IPS-15b (cell line): ENCODE data around the gene TAGLN3.
A peak's percentile ranks its signal among the peaks of the same experiment; 100 is the strongest.

ENCODE experiments used
- H3K27me3 ChIP-seq: one replicate; pipeline ENCODE4 v1.6.1; 2013; ENCODE audit warnings: low read length; ENCODE audit not compliant: control insufficient read depth, insufficient read depth
- H3K36me3 ChIP-seq: one replicate; pipeline ENCODE4 v1.6.1; 2013; ENCODE audit warnings: low read length; ENCODE audit not compliant: control insufficient read depth, insufficient read depth
- H3K4me1 ChIP-seq: one replicate; pipeline ENCODE4 v1.6.1; 2013; ENCODE audit warnings: mild to moderate bottlenecking, low read length; ENCODE audit not compliant: control insufficient read depth, insufficient read depth
- H3K4me3 ChIP-seq: one replicate; pipeline ENCODE4 v1.5.1; 2013; ENCODE audit warnings: low read depth, low read length
- H3K9ac ChIP-seq: one replicate; pipeline ENCODE4 v1.6.1; 2013; ENCODE audit warnings: low read depth, mild to moderate bottlenecking, low read length
- H3K9me3 ChIP-seq: one replicate; pipeline ENCODE4 v1.6.1; 2013; ENCODE audit warnings: mild to moderate bottlenecking, low read length; ENCODE audit not compliant: control insufficient read depth, insufficient read depth

Gene TAGLN3

GRCh38 chr3:112003321-112004080, 4.8 kb downstream of the TAGLN3 start:
- H3K4me1 ChIP-seq: peaks cover 15% of the 10 kb centered on the region
- peaks cover 19% of the 10 kb centered on the region for H3K27me3 ChIP-seq

GRCh38 chr3:112004187-112004586, 5.5 kb downstream of the TAGLN3 start:
- H3K9ac ChIP-seq: no peak overlapping the region
- H3K4me3 ChIP-seq: no peak overlapping the region
- H3K4me1 ChIP-seq: peaks cover 15% of the 10 kb centered on the region
- no peaks in the 10 kb centered on the region for H3K36me3 ChIP-seq
- H3K27me3 ChIP-seq: peaks cover 16% of the 10 kb centered on the region
- no peaks in the 10 kb centered on the region for H3K9me3 ChIP-seq

More at GRCh38 chr3:112003321-112004080, 4.8 kb downstream of the TAGLN3 start:
- Histone ChIP-seq H3K9me3 (no peaks in the 10 kb centered on the region), H3K36me3 (no peaks in the 10 kb centered on the region), H3K4me3 (no peak overlapping the region), H3K9ac (no peak overlapping the region)

- Histone ChIP-seq H3K4me3 (no peak overlapping the region), H3K9ac (no peak overlapping the region), H3K9me3 (no peaks in the 10 kb centered on the region), H3K36me3 (no peaks in the 10 kb centered on the region), H3K27me3 (peaks cover 11% of the 10 kb centered on the region), H3K4me1 (peaks cover 15% of the 10 kb centered on the region)
These were observed 5.9 kb downstream of the TAGLN3 start for GRCh38 chr3:112004669-112005068.

GRCh38 chr3:112005091-112005672, 6.5 kb downstream of the TAGLN3 start:
- Histone ChIP-seq H3K9me3 (no peaks in the 10 kb centered on the region), H3K27me3 (peaks cover 6% of the 10 kb centered on the region), H3K36me3 (no peaks in the 10 kb centered on the region), H3K9ac (no peak overlapping the region), H3K4me3 (no peak overlapping the region), H3K4me1 (peaks cover 15% of the 10 kb centered on the region)

GRCh38 chr3:112007633-112008032, 8.9 kb downstream of the TAGLN3 start:
- Histone ChIP-seq H3K9me3 (no peaks in the 10 kb centered on the region), H3K4me3 (no peak overlapping the region), H3K9ac (no peak overlapping the region), H3K36me3 (no peaks in the 10 kb centered on the region), H3K4me1 (peaks cover 3% of the 10 kb centered on the region), H3K27me3 (peaks cover 3% of the 10 kb centered on the region)

GRCh38 chr3:112009670-112010069, 10.9 kb downstream of the TAGLN3 start:
- Histone ChIP-seq H3K27me3 (no peaks in the 10 kb centered on the region), H3K36me3 (no peaks in the 10 kb centered on the region), H3K4me1 (no peaks in the 10 kb centered on the region), H3K4me3 (no peak overlapping the region), H3K9me3 (no peaks in the 10 kb centered on the region), H3K9ac (no peak overlapping the region)

- H3K36me3 ChIP-seq: no peaks in the 10 kb centered on the region
- H3K4me3 ChIP-seq: no peak overlapping the region
- H3K9me3 ChIP-seq: no peaks in the 10 kb centered on the region
- no peak overlapping the region for H3K9ac ChIP-seq
- no peaks in the 10 kb centered on the region for H3K27me3 ChIP-seq
- H3K4me1 ChIP-seq: no peaks in the 10 kb centered on the region
These were observed 11.9 kb downstream of the TAGLN3 start for GRCh38 chr3:112010636-112011035.

- H3K9me3 ChIP-seq: no peaks in the 10 kb centered on the region
- no peaks in the 10 kb centered on the region for H3K27me3 ChIP-seq
- no peaks in the 10 kb centered on the region for H3K36me3 ChIP-seq
- H3K4me1 ChIP-seq: no peaks in the 10 kb centered on the region
- H3K9ac ChIP-seq: no peak overlapping the region
- no peak overlapping the region for H3K4me3 ChIP-seq
These were observed 12.7 kb downstream of the TAGLN3 start for GRCh38 chr3:112011376-112011940.

- H3K4me3 ChIP-seq: no peak overlapping the region
- H3K9me3 ChIP-seq: no peaks in the 10 kb centered on the region
- H3K9ac ChIP-seq: no peak overlapping the region
- H3K27me3 ChIP-seq: no peaks in the 10 kb centered on the region
- no peaks in the 10 kb centered on the region for H3K4me1 ChIP-seq
- no peaks in the 10 kb centered on the region for H3K36me3 ChIP-seq
These were observed 13.7 kb downstream of the TAGLN3 start for GRCh38 chr3:112012205-112012992.

- no peaks in the 10 kb centered on the region for H3K27me3 ChIP-seq
- H3K36me3 ChIP-seq: no peaks in the 10 kb centered on the region
- peak overlapping the region; percentile 16 for H3K9ac ChIP-seq
- no peaks in the 10 kb centered on the region for H3K4me1 ChIP-seq
- H3K9me3 ChIP-seq: no peaks in the 10 kb centered on the region
- H3K4me3 ChIP-seq: no peak overlapping the region
These were observed 14.5 kb downstream of the TAGLN3 start for GRCh38 chr3:112013058-112013783.

GRCh38 chr3:112013784-112014143, 15.0 kb downstream of the TAGLN3 start:
- Histone ChIP-seq H3K4me1 (no peaks in the 10 kb centered on the region), H3K36me3 (no peaks in the 10 kb centered on the region), H3K4me3 (no peak overlapping the region), H3K9ac (no peak overlapping the region), H3K9me3 (no peaks in the 10 kb centered on the region), H3K27me3 (no peaks in the 10 kb centered on the region)
